Neural progenitor cell (in vitro differentiated cells): ENCODE measurements around the gene HDX.

ENCODE experiments used
- CTCF ChIP-seq: fragments of 200-600 bp; sonication (generic); IDR thresholded peaks from 2 replicates; pipeline ENCODE4 v1.5.1; 2017; ENCODE audit warnings: antibody characterized with exemption, mild to moderate bottlenecking
- EZH2 ChIP-seq: fragments of 200-600 bp; sonication (generic); IDR thresholded peaks from 2 replicates; pipeline ENCODE4 v1.6.1; 2017; ENCODE audit warnings: antibody characterized with exemption, mild to moderate bottlenecking, moderate library complexity
- EZH2phosphoT487 ChIP-seq: fragments of 200-600 bp; sonication (generic); IDR thresholded peaks from 2 replicates; pipeline ENCODE4 v1.6.1; 2017; ENCODE audit warnings: antibody characterized with exemption

DNA sequence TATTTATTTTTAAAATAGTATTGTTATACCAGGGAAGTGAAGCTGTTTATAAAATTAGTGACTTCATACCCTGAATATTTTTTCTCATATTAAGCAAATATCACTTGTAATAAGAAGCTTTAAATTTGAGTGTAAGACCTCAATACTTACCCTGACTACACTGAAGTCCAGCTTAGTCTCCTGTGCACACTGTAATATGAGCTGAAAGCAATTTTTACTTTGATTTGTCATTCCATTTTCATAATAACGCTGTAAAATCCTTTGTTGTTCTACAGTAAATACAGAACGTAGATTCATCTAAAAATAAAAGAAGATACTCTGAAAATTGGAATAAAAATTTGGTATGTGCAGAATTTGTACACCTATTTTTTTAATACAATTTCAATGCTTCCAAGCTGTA, 27.2 kb downstream of the HDX start:
- no peak for TF ChIP-seq CTCF
- TF ChIP-seq EZH2 = no peak
- no peak for TF ChIP-seq EZH2phosphoT487
